HEK293 (cell line): Measurements from ENCODE around the gene SLC25A19.

ENCODE experiments used
- CTCF ChIP-seq: fragments of 450-650 bp; formaldehyde crosslinking; IDR thresholded peaks from 2 replicates; pipeline ENCODE4 v1.5.1; 2016; ENCODE audit warnings: missing biosample characterization, missing genetic modification characterization
- ZNF391 ChIP-seq: fragments of 450-650 bp; formaldehyde crosslinking; IDR thresholded peaks from 2 replicates; pipeline ENCODE4 v1.5.1; 2016; ENCODE audit warnings: low read depth, missing biosample characterization, missing genetic modification characterization, borderline replicate concordance

- TF ChIP-seq CTCF (tag by site-specific recombination): no peak
- no peak for TF ChIP-seq ZNF391 (tag by site-specific recombination)
Observed at GRCh38 chr17:75272848-75273184, 16.4 kb downstream of the SLC25A19 start.
